ENCODE measurements around the gene DHRS7C.

Gene DHRS7C, protein sequence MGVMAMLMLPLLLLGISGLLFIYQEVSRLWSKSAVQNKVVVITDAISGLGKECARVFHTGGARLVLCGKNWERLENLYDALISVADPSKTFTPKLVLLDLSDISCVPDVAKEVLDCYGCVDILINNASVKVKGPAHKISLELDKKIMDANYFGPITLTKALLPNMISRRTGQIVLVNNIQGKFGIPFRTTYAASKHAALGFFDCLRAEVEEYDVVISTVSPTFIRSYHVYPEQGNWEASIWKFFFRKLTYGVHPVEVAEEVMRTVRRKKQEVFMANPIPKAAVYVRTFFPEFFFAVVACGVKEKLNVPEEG

DNA sequence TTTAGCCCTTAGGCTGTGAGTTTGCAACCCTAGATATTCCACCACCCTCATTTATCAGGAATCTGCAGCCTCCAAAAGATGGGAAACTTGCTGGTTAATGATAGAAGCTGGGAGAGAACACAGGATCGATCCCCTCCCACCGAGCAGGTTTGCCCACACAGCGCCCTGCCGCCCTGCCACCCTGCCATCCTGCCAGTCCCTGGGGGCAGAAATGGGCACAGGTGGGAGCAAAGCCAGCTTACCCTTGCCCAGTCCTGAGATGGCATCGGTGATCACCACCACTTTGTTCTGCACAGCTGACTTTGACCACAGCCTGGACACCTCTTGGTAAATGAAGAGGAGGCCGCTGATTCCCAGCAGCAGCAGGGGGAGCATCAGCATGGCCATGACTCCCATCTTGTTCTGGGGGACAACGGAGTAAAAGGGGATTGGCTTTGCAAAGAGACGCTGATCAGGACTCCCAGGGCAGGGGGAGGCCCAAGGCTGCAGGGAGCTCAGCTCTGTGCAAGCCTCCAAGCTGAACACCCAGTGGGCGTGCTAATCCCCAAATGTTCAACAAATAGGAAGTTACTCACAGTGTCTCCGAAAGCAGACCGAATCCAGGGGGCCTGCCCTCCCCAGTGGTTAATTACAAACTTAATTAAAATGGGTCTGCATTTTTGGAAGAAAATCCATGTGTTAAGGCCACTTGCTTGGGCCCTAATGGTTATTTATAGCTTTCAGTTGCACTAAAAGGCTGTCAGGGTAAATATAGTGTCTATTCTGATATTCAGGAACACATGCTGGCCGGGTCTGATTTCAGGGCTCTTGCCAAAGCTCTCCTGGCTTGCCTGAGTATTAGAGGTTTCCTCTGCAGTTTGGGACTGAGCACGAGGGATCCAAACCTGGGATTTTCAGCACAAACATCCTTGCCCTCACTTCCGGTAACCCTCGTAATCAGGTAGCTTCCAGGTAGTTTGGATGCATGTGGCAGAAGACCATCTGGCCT lies at the start of gene DHRS7C:
Gene DHRS7C (minus strand): TSS at position 704 of the 988 bp plus-strand sequence. CDS start 308 bp downstream, at position 396.
- DNase-seq (ENCODE audit: low spot score), result no peak

DNA sequence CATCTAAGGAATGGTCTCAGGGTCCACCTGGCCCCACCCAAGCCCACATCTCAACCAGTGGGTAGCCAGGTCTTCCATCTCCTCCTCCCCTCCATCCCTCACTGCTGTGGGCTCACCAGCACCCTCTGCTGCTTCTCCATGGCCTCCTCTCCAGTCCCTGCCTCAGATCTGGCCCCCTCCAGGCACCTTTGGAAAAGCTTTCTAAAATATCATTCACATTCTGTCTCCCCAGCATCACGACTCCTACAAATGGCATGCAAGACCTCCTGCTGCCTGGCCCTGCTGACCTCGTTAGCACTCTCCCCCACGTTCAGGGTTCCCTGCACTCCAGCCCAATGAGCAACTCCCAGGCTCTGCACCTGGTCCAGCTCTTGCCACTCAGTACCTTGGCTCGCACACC lies 48.0 kb upstream of the DHRS7C start:
- peak; percentile 80 for DNase-seq (ENCODE audit: low spot score)

DNA sequence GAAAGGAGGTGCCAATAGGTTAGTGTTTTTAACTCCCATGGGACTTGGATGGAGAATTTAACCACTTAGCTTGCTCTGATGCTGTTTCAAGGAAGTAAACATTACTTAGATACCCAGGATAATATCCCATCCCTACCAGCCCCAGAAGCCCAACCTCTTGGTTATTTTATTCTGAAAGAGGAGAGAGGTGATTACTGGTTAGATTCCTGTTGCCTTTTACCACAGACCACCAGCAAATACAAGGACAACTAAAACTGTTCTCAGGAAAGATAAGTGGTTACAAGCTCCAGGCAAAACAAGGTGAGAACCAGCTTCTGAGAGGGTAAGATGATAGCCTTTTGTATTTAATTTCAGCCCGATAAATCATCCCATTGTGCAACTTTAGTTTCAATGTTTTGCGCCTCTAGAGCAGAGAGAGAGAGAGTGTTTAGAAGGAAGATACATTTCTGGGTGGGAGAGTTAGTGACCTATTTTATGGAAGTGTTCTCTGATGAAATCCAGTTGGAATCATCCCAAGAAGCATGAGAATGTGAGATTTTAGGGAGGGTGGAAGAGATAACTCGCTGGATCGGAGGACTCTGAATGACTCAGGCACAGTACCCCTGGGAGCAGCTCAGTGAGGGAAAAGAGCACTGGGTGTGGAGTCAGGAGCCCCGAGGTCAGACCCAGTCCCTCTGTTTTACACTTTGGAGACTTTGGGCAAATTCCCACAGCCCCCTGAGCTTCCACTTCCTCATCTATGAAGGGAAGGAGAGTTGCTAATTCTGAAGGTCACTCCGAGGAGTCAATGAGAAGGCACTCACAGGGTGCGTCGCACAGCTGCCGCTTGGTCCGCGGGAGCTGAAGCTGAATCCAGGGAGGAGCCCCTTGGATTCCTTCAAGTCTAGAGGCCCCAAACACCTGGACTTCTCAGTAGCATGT lies 46.4 kb upstream of the DHRS7C start:
- peak; percentile 71 for DNase-seq (ENCODE audit: low spot score)

DNA sequence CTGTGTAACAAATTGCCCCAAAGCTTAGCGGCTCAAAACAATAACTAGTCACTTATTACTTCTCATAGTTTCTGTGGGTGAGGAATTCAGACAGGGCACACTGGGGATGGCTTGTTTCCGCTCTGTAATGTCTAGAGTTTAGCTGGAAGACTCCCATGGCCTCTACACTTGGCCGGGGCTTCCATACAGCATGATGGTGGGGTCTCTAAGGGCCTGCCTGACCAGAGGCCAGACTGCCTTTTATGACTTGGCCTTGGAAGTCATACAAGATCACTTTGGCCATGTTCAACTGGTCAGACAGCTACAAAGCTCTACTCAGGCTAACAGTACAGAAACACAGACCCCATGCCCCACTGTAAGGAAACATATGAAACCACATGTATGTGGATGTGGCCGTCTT lies 42.5 kb upstream of the DHRS7C start:
- DNase-seq (ENCODE audit: low spot score), result no peak

DNA sequence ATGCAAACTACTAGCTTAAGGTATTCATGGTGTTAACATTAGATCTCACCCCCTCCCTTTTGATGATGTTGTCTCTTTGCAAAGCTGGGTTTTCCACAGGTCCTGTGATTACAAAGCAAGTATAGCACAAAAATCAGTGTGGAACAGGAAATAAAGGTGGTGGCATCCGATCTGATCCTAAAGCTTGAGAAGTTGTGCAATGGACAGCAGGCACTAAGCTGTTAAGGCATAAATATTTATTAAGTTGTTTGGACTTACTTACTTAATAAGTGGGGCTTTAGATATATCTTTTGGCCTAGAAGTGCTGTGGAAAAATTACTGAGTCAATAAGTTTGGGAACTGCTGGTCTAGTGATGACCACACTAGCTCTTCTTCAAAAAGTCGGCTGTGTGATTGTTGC lies 39.3 kb upstream of the DHRS7C start:
- no peak for DNase-seq (ENCODE audit: low spot score)

DNA sequence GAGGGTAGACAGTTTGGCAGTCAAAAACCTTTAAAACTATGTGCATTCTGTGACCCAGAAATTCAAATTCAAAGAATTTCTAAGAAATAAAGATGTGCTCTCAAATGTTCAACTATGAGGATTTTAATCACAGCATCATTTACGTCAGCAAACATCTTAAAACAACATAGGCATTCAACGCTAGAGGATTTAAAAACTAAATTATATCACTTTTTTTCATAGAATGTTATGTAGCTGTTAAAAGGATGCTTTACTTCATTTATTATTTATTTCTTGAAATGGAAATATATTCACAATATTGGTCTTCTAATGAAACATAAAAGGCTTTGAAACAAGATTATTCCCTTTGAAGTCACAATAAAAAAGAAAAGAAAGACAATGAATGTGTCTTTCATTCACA lies 38.0 kb upstream of the DHRS7C start:
- no peak for DNase-seq (ENCODE audit: low spot score)

DNA sequence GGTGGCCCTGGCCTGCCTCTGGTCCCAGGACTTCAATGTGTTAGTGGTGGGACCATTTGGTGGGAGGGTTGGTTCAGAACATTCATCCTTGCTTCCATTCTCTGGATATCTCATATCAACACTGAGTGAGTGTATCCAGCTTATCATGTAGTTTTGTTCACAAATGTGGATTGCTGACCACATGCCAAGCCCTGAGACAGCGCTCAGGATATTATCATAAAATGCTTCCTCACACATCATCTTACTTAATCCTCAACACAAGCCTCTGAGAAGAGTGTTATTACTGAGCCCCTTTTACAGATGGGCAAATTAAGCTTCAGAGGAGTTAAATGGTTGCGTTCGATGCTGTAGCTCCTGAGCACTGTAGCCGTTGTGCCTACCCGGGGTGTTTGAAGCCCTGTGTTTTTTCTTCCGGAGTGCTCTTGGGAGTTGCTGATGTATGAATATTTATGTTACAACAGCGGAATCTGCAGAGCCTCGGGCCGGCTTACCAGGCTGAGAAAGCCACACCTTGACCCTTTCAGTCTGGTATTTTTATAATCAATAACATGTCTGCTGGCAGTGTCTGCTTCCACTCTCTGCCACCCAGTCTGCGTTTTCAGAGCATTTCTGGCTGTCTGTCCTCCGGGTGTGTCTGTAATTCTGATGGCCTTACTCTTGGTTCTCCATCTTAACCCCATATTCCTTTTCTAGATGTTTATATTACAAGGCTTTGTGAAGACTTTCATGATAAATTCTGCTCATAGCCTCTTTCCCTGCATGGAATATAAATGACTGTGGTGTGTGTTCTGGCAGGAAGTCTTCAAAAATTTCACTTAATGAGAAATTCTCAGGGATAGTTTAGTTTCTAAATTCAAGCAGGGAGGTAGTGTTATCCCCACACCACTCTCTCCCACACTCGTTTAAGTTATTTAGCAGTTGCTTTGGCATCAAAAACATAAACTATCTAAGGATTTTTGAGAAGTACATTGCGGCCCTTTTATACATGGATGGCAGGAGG lies 37.2 kb upstream of the DHRS7C start:
- no peak for DNase-seq (ENCODE audit: low spot score)

DNA sequence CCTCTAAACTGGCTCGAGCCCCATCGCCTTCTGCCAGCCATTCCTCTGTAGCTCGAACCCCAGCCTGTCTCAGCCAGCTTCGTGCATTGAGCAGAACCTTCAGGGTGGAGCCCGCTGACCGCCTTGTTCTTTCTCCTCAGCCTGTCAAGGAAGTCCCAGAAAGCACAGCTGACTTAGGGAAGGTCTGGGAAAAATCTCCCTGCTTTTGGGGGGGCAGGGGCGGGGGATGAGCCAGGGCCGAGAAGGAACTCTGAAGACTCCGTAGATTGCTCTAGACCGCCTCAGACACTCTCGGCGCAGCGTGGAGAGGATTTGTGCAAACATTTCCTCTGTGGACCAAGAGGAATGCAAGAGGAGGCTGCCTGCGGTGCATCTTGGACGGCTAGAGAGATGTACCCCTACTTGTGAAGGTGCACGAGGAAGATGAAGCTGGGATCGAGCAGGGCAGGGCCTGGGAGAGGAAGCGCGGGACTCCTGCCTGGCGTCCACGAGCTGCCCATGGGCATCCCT lies 34.3 kb upstream of the DHRS7C start, which contains the start of gene GLP2R:
Gene GLP2R (plus strand): TSS at position 284 of the 510 bp plus-strand sequence. CDS start 140 bp downstream, at position 424.
- no peak for DNase-seq (ENCODE audit: low spot score)

DNA sequence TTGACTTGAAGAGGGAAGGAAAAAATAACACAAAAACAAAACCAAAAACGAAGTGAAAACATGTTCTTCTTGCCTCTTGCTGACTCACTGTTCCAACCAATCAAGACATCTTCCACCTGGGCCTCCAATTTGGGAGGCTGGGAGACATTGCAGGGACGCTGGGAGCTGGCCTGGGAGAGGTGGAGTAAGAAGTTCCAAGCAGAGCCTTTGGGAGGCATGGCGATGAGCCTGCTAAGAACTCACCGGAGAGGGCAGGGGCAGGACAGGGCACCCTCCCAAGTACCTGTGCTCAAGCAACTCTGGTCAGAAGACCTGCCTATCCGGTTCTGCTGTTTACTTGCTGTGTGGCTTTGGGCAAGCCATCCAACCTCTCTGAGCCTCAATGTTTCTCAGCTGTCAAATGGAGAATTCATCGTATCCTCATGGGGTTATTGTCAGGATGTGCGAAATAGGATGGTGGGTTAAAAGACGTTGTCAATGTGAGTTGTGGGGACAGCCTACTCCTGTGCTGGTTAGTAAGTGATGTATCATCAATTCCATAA lies 33.5 kb upstream of the DHRS7C start:
- no peak for DNase-seq (ENCODE audit: low spot score)

DNA sequence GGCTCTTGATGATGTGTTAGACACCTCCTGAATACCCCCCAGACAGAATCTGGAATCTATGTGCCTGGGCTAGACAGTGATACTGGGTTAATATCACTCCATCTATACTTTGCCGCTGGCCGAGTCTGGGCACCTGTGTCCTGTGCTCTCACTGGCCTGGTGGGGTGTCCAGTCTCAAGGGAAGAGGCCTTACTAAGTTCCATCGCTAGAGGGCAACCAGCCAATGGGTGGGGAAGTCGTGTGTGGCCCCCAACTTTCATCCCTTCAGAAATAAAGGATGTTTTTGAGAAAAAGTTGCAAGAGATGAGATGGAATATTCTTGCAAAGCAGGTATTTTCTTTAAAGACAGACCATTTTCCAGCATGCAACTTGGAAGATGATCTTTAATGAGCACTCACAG lies 32.7 kb upstream of the DHRS7C start:
- no peak for DNase-seq (ENCODE audit: low spot score)

DNA sequence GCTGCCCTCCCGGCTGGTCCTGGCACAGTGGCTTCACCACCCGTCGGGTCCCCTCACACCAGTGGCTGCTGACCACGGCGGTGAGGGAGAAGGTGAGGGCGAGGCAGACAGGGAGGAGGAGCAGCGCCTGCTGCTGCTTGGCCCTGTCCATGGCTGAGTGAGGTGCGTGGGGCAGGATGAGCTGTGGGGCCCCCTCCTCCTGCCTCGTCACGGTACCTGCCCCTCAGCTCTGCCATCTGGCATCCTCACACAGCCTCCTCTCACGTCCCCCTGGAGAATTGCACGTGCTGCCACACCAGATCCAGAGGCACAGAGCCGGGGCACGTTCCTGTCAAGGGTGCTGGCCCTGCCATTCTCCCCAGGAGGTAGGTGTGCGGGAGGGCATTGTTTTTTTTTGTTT lies 30.5 kb upstream of the DHRS7C start, which contains the start of gene GSG1L2:
Gene GSG1L2 (minus strand): TSS at position 159 of the 400 bp plus-strand sequence. CDS start 8 bp downstream, at position 151.
- DNase-seq (ENCODE audit: low spot score), result no peak

DNA sequence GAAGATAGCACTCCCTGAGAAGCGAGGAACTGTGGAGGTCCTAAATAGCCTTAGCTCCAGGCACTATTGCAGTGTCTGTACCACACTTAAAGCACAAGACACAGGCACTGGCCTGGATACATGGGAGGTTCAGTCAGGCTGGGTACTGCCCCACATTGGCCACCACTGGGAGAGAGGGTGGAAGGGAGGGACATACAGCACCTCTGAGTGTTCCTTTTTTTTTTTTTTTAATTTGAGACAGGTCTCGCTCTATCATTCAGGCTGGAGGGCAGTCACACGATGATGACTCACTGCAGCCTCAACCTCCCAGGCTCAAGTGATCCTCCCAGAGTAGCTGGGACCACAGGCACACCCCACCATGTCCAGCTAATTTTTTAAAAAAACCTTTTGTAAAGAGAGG lies 29.1 kb upstream of the DHRS7C start:
- no peak for DNase-seq (ENCODE audit: low spot score)

DNA sequence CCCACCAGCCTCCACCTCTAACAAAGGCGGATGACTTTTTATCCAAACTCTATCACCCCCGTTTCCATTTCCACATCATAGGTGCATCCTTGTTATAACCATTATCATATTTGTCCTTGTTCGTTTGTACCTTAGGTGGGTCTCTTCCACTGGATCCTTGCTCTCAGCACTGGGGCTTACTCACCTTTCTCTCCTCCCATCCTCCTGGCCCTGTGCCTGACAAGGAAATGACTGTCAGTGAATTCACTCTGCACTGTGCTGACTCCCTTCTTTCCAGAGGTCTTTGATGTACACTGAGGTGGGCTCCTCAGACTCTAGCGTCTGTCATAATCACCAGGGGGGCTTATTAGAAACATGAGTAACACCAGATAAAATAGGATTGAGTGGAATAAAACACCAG lies 27.4 kb upstream of the DHRS7C start:
- DNase-seq (ENCODE audit: low spot score), result peak; percentile 44

DNA sequence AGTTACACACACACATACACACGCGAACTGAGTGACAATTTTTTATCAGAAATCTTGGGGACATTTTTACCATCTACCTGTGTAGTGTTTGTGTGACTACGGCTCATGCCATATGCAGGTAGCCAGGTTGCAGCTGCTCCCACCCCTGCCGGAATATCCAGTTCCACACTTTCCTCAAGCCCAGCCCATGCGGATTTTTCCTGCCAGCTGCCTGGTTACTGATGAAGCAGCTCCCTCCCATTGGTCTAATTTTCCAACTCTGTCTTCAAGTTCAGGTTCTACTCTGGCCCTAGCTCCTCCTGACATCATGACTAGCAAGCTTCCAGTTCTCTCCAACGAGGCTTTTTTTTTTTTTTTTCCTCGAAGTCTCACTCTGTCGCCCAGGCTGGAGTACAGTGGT lies 25.7 kb upstream of the DHRS7C start:
- peak; percentile 67 for DNase-seq (ENCODE audit: low spot score)

DNA sequence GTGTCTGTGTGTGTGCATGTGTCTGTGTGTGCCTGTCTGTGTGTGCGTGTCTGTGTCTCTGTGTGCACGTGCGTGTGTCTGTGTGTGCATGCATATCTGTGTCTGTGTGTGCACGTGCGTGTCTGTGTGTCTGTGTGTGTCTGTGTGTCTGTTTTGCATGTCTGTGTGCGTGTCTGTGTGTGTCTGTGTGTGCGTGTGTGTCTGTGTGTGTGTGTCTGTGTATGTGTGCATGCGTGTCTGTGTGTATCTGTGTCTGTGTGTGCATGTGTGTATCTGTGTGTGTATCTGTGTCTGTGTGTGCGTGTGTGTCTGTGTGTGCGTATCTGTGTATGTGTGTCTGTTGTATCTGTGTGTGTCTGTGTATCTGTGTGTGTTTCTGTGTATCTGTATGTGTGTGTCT lies 25.1 kb upstream of the DHRS7C start:
- DNase-seq (ENCODE audit: low spot score), result no peak

DNA sequence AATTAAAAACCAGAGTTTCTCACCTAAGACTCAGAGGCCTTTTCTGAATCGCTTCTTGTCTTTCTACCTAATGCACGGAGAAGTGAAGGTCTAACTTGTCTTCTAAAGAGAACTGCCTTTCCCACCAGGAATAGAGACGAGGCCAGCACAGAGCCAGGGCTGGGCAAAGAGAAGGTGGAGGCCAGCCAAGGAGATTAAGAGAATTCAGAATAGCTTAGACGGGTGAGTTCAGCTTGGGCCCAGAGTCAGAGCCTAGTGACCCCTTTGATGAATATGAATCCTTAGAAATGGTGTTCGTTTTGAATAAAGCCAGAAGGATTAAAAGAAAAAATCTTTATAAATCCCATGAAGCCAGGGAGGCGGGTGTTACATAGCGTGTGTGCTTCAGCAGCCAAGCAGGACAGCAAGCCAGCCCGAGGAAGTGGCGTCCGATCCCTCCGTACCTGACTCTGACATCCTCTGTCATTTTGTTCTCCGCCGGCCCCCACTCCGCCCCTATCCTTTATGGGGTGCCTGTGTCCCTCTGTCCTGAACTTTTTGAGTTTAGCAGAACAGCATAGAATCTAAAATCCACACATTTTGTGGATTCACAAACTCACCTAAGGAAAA lies 23.0 kb upstream of the DHRS7C start:
- no peak for DNase-seq (ENCODE audit: low spot score)

DNA sequence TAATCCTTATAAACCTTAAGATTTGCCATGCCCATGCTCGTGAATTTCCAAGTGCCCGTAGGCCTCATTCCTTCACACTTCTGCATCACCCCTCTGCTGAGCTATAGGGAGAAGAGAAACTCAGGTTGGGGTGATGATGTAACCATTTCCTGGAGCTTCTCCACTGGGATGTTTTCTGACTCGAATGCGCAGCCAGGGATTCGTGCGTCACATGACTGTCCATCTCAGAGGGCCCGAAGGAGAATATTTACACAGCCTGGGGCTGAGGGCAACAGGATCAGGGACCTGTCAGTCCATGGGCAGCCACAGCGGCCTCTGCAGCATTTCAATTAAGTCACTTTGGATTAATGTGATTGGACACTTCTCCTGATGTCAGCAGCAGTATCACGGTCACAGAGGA lies 21.8 kb upstream of the DHRS7C start:
- no peak for DNase-seq (ENCODE audit: low spot score)

DNA sequence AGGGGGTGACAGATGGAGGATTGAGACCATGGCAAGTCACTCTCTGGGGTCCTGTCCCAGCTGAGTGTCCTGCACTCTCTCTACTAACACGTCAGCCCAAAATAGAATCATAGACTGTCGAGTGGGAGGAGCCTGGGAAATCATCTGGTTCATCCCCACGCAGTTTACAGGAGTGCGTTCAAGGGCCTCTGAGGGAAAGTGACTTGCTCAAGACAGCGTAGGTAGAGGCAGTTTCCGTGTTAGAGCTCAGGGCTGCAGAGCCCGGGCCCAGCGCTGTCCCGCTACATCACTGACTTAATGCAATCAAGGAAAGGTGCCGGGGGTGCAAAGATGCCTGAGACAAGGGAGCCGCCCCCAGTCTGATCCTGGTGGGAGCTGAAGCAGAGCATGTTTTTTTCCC lies 20.1 kb upstream of the DHRS7C start:
- no peak for DNase-seq (ENCODE audit: low spot score)

DNA sequence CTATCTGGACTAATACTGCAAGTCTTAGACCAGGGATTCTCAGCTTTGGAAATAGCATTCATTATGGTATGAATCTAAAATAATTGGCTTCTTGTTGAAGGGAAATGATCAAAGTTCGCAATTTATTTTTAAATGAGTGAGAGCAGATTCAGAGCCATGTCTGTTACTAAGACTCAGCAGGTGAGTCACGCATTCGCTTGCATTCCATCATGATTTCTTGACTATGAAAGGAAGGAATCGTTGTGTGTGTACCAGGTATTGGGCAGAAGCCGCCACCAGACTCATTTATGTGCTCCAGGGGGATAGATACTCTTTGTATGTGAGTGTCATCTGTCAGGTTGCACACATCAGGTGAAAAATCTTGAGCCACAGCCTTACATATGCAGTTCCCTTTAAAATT lies 19.7 kb upstream of the DHRS7C start:
- DNase-seq (ENCODE audit: low spot score), result peak; percentile 42

Data from kidney tubule cell (primary cell).